Cardiac muscle cell (in vitro differentiated cells and primary cell): Measurements from ENCODE around the gene AUTS2. TPM values are rescaled to one million over a fixed set of nuclear protein-coding genes. Genes with fewer than 3 reads are reported as not detected.

Source experiments
- DNase-seq, 2 donors: peaks; one replicate each; pipeline versions ENCODE4 v3.0.0 to v3.0.0-alpha.2; 2010 to 2017; ENCODE audit warnings: low read depth in 1 of 2, low spot score in 1 of 2
- H3K27ac ChIP-seq: fragments of 200-600 bp; sonication (generic); 2 replicates; pipeline ENCODE4 v1.5.1; 2016
- H3K27me3 ChIP-seq: fragments of 200-600 bp; sonication (generic); 2 replicates; pipeline ENCODE4 v1.6.0; 2016; ENCODE audit warnings: control low read depth
- H3K36me3 ChIP-seq: fragments of 200-600 bp; sonication (generic); 2 replicates; pipeline ENCODE4 v1.5.1; 2016; ENCODE audit warnings: control low read depth
- H3K4me1 ChIP-seq: fragments of 200-600 bp; sonication (generic); 2 replicates; pipeline ENCODE4 v1.8.1; 2017; ENCODE audit warnings: low read depth, mild to moderate bottlenecking, mixed run types
- H3K4me3 ChIP-seq: fragments of 200-600 bp; sonication (generic); 2 replicates; pipeline ENCODE4 v1.5.1; 2016; ENCODE audit warnings: mild to moderate bottlenecking
- H3K9me3 ChIP-seq: fragments of 200-600 bp; sonication (generic); 2 replicates; pipeline ENCODE4 v1.5.1; 2017; ENCODE audit warnings: low read depth, mild to moderate bottlenecking, control low read depth
- polyA plus RNA-seq: library from polyadenylated mRNA; unstranded; fragments of >200 nt; fragmentation: Nextera tagmentation; extraction: Ambion mirVana; gene quantifications from 2 replicates; pipeline ENCODE4 v1.2.1, GENCODE V29; 2016
- total RNA-seq: library from RNA; depleted of rRNA; stranded (reverse); fragments of >200 nt; gene quantifications from 2 replicates; pipeline ENCODE4 v1.2.3, GENCODE V29; 2016
- TF ChIP-seq, protein P1 (sequence below): IDR thresholded peaks from 2 replicates; pipeline ENCODE4 v1.5.1; 2012; ENCODE audit warnings: low read depth, mild to moderate bottlenecking, low read length

Gene AUTS2
- total and polyA plus RNA-seq, 2 experiments from 2014 or later = 41.0 to 45.5 TPM

DNA sequence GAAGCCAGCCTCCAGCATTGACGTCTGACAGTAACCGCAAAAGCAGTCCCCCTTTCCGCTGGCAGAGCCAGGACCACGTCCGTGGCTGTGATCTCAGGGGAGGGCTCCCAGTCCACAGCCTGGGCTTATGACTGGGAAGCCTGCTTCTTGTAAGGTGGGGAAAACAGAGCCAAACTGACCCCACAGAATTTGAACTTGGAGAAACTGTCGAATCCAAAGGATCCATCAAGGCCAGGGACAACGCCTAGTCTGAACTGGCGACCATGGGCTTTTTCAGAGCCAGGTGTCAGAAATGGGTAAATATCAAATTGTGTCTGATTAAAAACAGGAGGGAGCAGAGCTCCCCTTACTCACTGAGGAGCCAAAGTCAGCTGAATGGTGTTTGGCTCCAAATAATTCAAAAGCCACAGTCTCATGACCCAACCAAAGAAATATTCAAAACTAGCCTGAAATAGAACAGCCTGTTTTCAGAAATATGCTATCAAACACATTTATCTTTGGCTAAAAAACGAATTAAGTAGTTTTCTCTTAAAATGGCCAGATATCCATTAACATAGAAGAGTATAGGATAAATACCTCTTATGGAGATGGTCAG is 782.2 kb downstream of the AUTS2 start:
- TF ChIP-seq, protein P1, sequence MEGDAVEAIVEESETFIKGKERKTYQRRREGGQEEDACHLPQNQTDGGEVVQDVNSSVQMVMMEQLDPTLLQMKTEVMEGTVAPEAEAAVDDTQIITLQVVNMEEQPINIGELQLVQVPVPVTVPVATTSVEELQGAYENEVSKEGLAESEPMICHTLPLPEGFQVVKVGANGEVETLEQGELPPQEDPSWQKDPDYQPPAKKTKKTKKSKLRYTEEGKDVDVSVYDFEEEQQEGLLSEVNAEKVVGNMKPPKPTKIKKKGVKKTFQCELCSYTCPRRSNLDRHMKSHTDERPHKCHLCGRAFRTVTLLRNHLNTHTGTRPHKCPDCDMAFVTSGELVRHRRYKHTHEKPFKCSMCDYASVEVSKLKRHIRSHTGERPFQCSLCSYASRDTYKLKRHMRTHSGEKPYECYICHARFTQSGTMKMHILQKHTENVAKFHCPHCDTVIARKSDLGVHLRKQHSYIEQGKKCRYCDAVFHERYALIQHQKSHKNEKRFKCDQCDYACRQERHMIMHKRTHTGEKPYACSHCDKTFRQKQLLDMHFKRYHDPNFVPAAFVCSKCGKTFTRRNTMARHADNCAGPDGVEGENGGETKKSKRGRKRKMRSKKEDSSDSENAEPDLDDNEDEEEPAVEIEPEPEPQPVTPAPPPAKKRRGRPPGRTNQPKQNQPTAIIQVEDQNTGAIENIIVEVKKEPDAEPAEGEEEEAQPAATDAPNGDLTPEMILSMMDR = no peak
- Histone ChIP-seq H3K4me1 (peaks cover 6% of the 10 kb centered on the region), H3K27me3 (no peaks in the 10 kb centered on the region), H3K27ac (no peak overlapping the region), H3K9me3 (no peaks in the 10 kb centered on the region), H3K36me3 (no peaks in the 10 kb centered on the region), H3K4me3 (no peak overlapping the region)
- no peak for DNase-seq

- DNase-seq = no peak
- Histone ChIP-seq H3K4me3 (no peak overlapping the region), H3K36me3 (no peaks in the 10 kb centered on the region)
Measured at GRCh38 chr7:70383066-70383782, 784.9 kb downstream of the AUTS2 start.

GRCh38 chr7:70384024-70384423 is 785.7 kb downstream of the AUTS2 start:
- H3K9me3 ChIP-seq = no peaks in the 10 kb centered on the region
- H3K4me1 ChIP-seq = no peaks in the 10 kb centered on the region
- H3K27me3 ChIP-seq = no peaks in the 10 kb centered on the region
- no peak for DNase-seq
- H3K27ac ChIP-seq = no peak overlapping the region
- H3K4me3 ChIP-seq = no peak overlapping the region
- H3K36me3 ChIP-seq = no peaks in the 10 kb centered on the region
- TF ChIP-seq, protein P1 = no peak

More at GRCh38 chr7:70383066-70383782, 784.9 kb downstream of the AUTS2 start:
- TF ChIP-seq, protein P1 = no peak
- Histone ChIP-seq H3K27ac (no peak overlapping the region), H3K27me3 (no peaks in the 10 kb centered on the region), H3K9me3 (no peaks in the 10 kb centered on the region), H3K4me1 (no peaks in the 10 kb centered on the region)

DNA sequence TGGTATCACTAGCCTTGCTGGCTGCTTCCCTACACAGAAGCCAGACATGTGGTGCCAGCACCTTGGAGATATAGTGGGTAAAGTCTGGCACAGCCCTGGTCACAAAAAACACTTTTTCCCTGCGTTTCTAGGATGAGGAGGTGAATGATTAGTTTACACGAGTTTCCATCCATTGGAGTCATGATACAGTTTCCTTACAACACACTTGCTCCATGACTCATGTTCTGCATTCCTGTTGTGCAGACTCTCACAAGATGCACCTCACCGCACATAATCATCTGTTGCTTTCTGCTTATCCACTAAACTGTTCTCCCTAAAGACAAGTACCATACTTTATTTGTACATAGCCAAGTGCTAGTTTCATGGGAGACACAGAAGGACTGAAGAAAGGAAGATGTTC is 786.6 kb downstream of the AUTS2 start:
- TF ChIP-seq, protein P1 = no peak
- no peak overlapping the region for H3K27ac ChIP-seq
- no peaks in the 10 kb centered on the region for H3K4me1 ChIP-seq
- no peaks in the 10 kb centered on the region for H3K27me3 ChIP-seq
- peak in 1 of 2 donors; percentile 43 for DNase-seq
- no peak overlapping the region for H3K4me3 ChIP-seq
- H3K9me3 ChIP-seq = no peaks in the 10 kb centered on the region
- H3K36me3 ChIP-seq = no peaks in the 10 kb centered on the region

DNA sequence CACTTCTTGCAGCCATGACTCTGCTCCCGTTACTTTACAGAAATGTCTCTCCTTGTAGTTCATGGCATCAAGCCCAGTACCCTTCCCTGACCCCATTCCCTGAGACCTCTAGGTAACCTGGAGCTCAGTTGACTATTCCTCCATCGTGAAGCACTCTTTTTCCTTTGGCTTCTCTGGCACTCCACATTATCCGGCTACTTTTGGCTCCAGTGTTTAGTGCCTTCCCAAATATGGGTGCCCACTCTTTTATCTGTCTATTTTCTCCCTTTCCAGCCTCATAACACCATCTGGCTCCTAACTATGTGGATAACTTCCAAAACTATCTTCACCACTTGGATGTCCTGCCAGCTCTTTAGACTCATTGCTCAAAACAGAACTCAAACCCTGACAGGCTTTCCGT is 788.9 kb downstream of the AUTS2 start:
- Histone ChIP-seq H3K36me3 (no peaks in the 10 kb centered on the region), H3K27ac (no peak overlapping the region), H3K4me1 (peaks cover 1% of the 10 kb centered on the region), H3K27me3 (no peaks in the 10 kb centered on the region), H3K4me3 (no peak overlapping the region), H3K9me3 (no peaks in the 10 kb centered on the region)
- no peak for DNase-seq
- TF ChIP-seq, protein P1 = no peak
